Measurements from ENCODE around the gene MED27.
"Not testable (repeated sequence)": the region's sequence is repeated elsewhere in the genome, so short reads cannot be mapped to it uniquely, and the experiment has no call there.

MED27 gene

DNA sequence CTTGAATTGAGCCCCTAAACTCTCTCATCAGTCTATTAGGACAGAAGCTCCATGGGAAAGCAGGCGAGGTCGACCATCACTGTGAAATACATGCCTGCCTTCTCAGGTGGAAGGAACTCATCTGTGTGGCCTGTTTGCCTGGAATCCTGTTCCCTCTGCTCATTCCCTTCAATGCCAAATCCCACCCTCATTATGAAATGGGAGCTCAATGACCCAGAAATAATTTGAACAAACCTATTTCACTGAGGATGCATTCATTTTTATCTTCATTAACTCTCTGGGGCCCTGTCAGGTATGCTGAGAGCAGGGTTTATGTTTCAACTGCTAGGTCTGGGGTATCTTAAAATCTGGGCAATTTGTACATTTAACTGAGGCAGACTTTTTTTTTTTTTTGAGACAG is 142.2 kb downstream of the MED27 start:
- Mint-ChIP-seq H3K9me3 (no peaks in the 10 kb centered on the region), H3K27ac (no peak overlapping the region), H3K27me3 (no peaks in the 10 kb centered on the region), H3K4me3 (no peak overlapping the region), H3K36me3 (peaks cover 71% of the 10 kb centered on the region), H3K4me1 (peaks cover 10% of the 10 kb centered on the region)
- ATAC-seq, result no peak

GRCh38 chr9:131936929-131937328 is 142.7 kb downstream of the MED27 start:
- Mint-ChIP-seq H3K9me3 (no peaks in the 10 kb centered on the region), H3K27me3 (no peaks in the 10 kb centered on the region), H3K27ac (no peak overlapping the region), H3K4me3 (no peak overlapping the region), H3K4me1 (peaks cover 13% of the 10 kb centered on the region), H3K36me3 (peaks cover 71% of the 10 kb centered on the region)
- no peak for ATAC-seq

GRCh38 chr9:131934673-131935072 is 145.0 kb downstream of the MED27 start:
- H3K27me3 Mint-ChIP-seq, result no peaks in the 10 kb centered on the region
- H3K36me3 Mint-ChIP-seq, result peaks cover 91% of the 10 kb centered on the region
- ATAC-seq, result no peak

DNA sequence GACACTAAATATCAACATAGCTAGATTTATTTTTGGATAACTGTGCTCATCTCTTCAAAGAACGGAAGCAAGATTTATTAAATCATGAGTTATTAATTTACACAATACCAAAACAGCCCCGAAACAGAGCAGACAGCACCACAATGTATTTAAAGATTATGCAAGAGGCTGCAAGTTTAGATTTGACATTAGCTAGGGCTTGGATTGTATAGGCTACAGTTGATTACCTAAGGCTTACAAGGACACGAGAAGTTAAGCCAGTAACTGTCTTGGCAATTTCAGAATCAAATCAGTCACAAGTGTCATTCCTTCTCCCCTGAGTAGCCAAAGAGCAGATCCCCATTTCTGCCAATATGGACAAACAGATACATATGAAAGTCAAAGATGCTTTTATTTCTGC is 152.6 kb downstream of the MED27 start:
- H3K36me3 Mint-ChIP-seq, result peaks cover 45% of the 10 kb centered on the region
- no peak for ATAC-seq
- H3K27me3 Mint-ChIP-seq, result no peaks in the 10 kb centered on the region
- no peaks in the 10 kb centered on the region for H3K9me3 Mint-ChIP-seq
- H3K27ac Mint-ChIP-seq, result no peak overlapping the region
- H3K4me1 Mint-ChIP-seq, result peaks cover 10% of the 10 kb centered on the region
- H3K4me3 Mint-ChIP-seq, result no peak overlapping the region

More at GRCh38 chr9:131934673-131935072, 145.0 kb downstream of the MED27 start:
- H3K4me1 Mint-ChIP-seq, result peaks cover 13% of the 10 kb centered on the region
- H3K4me3 Mint-ChIP-seq, result no peak overlapping the region
- H3K27ac Mint-ChIP-seq, result no peak overlapping the region
- no peaks in the 10 kb centered on the region for H3K9me3 Mint-ChIP-seq

- H3K4me1 Mint-ChIP-seq, result peaks cover 10% of the 10 kb centered on the region
- H3K27ac Mint-ChIP-seq, result no peak overlapping the region
- H3K36me3 Mint-ChIP-seq, result peaks cover 41% of the 10 kb centered on the region
- no peaks in the 10 kb centered on the region for H3K27me3 Mint-ChIP-seq
- no peaks in the 10 kb centered on the region for H3K9me3 Mint-ChIP-seq
- no peak for ATAC-seq
- no peak overlapping the region for H3K4me3 Mint-ChIP-seq
Measured at GRCh38 chr9:131926360-131926922, 153.2 kb downstream of the MED27 start.

GRCh38 chr9:131925677-131926177 is 153.9 kb downstream of the MED27 start:
- Mint-ChIP-seq H3K27me3 (no peaks in the 10 kb centered on the region), H3K36me3 (peaks cover 41% of the 10 kb centered on the region), H3K9me3 (no peaks in the 10 kb centered on the region), H3K4me1 (peaks cover 15% of the 10 kb centered on the region), H3K27ac (no peak overlapping the region), H3K4me3 (no peak overlapping the region)
- ATAC-seq, result no peak

GRCh38 chr9:131923766-131924165 is 155.9 kb downstream of the MED27 start:
- Mint-ChIP-seq H3K27ac (no peak overlapping the region), H3K36me3 (peaks cover 36% of the 10 kb centered on the region), H3K9me3 (no peaks in the 10 kb centered on the region)

GRCh38 chr9:131923132-131923671 is 156.5 kb downstream of the MED27 start:
- peaks cover 24% of the 10 kb centered on the region for H3K4me1 Mint-ChIP-seq
- peaks cover 32% of the 10 kb centered on the region for H3K36me3 Mint-ChIP-seq
- no peak overlapping the region for H3K27ac Mint-ChIP-seq
- H3K4me3 Mint-ChIP-seq, result no peak overlapping the region
- no peaks in the 10 kb centered on the region for H3K9me3 Mint-ChIP-seq
- no peaks in the 10 kb centered on the region for H3K27me3 Mint-ChIP-seq
- no peak for ATAC-seq

More at GRCh38 chr9:131923766-131924165, 155.9 kb downstream of the MED27 start:
- H3K4me1 Mint-ChIP-seq, result peaks cover 24% of the 10 kb centered on the region
- no peak overlapping the region for H3K4me3 Mint-ChIP-seq
- H3K27me3 Mint-ChIP-seq, result no peaks in the 10 kb centered on the region
- ATAC-seq, result no peak

- Mint-ChIP-seq H3K36me3 (peaks cover 34% of the 10 kb centered on the region), H3K4me1 (peaks cover 24% of the 10 kb centered on the region)
- not testable (repeated sequence) for H3K27ac Mint-ChIP-seq, H3K9me3 Mint-ChIP-seq, H3K4me3 Mint-ChIP-seq, ATAC-seq, H3K27me3 Mint-ChIP-seq
Measured at GRCh38 chr9:131921635-131922034, 158.0 kb downstream of the MED27 start.

DNA sequence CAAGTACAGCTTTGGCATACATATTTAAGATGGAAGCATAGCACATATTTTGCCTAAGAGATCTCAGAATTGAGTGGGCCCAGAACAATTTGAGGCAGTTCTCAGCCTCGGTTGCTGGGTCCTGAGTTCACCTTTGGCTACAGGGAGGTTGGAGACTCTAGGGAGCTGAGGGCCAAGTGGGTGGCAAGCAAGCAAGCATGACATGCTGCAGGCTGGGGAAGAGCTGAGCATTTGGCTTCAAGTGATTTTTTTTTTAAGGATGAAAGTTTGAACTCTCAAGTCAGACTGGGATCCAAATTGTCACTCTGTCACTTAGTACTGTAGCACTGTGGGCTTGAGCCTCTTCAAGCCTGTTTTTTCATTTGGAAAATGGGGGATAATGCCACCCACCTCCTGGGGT is 160.5 kb downstream of the MED27 start:
- Mint-ChIP-seq H3K27ac (no peak overlapping the region), H3K27me3 (no peaks in the 10 kb centered on the region), H3K4me3 (no peak overlapping the region)

DNA sequence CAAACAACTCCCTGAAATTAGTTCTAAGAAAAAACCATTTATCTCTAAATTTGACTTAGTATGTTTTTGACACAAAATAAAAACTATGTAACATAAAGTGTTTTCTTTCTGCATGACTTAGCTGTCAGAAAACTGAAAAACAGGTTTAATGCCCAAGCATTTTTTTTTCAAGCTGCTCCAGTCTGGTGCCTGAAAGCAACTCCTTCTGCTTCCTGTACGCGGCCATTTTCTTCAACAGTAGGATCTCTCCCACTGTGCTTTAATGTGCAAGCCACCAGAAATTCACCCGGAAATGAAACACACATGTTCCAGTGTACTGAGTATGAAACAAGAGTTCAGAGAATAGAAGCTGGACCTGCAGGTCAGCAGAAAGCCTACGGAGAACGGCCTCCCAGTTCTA is 161.2 kb downstream of the MED27 start:
- H3K27ac Mint-ChIP-seq, result no peak overlapping the region
- ATAC-seq, result no peak

More for the DNA sequence above, 160.5 kb downstream of the MED27 start:
- no peaks in the 10 kb centered on the region for H3K9me3 Mint-ChIP-seq
- no peak for ATAC-seq
- H3K36me3 Mint-ChIP-seq, result peaks cover 47% of the 10 kb centered on the region
- H3K4me1 Mint-ChIP-seq, result peaks cover 24% of the 10 kb centered on the region

DNA sequence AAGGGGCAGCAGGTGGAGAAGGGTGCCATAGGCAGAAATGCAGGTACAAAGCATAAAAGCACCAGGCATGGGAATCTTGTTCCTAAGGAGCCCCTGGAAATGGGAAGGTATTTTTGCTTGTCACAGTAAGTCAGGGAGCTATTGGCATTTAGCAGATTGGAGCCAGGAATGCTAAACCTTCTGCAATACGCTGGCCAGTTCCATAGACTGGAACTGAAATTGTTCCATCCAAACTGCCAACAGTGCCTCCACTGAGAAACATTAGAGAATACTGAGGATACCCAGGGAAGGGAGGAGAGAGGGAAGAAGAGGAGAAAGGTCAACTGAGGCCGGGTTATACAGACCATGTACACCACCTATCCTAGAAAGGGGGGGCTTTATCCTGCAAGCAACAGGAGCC is 162.7 kb downstream of the MED27 start:
- no peak for ATAC-seq
- H3K4me3 Mint-ChIP-seq, result no peak overlapping the region
- no peaks in the 10 kb centered on the region for H3K9me3 Mint-ChIP-seq
- peaks cover 55% of the 10 kb centered on the region for H3K36me3 Mint-ChIP-seq
- H3K27me3 Mint-ChIP-seq, result no peaks in the 10 kb centered on the region
- H3K4me1 Mint-ChIP-seq, result peaks cover 14% of the 10 kb centered on the region
- H3K27ac Mint-ChIP-seq, result no peak overlapping the region

More for the DNA sequence above, 161.2 kb downstream of the MED27 start:
- Mint-ChIP-seq H3K4me3 (no peak overlapping the region), H3K36me3 (peaks cover 50% of the 10 kb centered on the region), H3K9me3 (no peaks in the 10 kb centered on the region), H3K4me1 (peaks cover 20% of the 10 kb centered on the region), H3K27me3 (no peaks in the 10 kb centered on the region)

DNA sequence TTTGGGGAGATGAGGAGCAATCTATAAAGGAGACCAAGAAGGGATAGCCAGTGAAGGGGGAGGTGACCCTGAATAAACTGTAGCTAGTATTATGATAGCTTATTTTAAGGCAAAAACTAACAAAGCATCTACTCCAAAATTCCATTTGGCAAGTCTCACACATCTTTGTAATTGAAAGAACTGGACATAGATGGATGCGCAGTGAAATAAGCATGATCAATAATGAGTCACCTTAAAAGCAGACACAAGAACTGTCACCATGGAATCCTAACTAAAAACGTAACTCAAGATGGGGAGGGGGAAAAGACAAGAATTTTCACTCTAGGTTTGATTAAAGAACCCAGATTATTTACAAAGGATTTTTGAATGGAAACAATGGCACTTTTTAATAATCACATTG is 164.5 kb downstream of the MED27 start:
- Mint-ChIP-seq H3K9me3 (no peaks in the 10 kb centered on the region), H3K36me3 (peaks cover 39% of the 10 kb centered on the region), H3K27ac (no peak overlapping the region), H3K4me1 (peaks cover 4% of the 10 kb centered on the region), H3K27me3 (no peaks in the 10 kb centered on the region), H3K4me3 (no peak overlapping the region)
- ATAC-seq, result no peak

DNA sequence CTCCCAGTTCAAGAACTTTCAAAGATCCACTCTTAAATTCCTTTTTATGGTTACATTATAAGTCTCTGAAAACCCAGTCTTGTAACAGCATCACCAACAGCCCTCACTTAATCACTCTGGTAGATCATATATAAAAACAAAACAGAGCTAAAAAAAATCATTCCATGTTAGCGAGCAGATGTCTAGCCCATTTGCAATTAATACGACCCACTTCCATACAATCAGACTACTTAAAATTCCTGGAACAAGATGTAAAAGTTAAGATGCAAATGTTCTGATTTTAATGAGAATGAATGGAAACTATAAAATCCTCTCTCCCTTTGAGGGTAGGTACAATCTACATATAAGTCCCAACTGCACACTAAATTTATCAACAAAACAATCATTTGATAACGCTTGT is 167.0 kb downstream of the MED27 start:
- ATAC-seq, result no peak
- H3K27me3 Mint-ChIP-seq, result no peaks in the 10 kb centered on the region
- H3K36me3 Mint-ChIP-seq, result peaks cover 39% of the 10 kb centered on the region
- H3K4me3 Mint-ChIP-seq, result no peak overlapping the region
- H3K4me1 Mint-ChIP-seq, result no peaks in the 10 kb centered on the region
- H3K9me3 Mint-ChIP-seq, result no peaks in the 10 kb centered on the region
- H3K27ac Mint-ChIP-seq, result no peak overlapping the region

DNA sequence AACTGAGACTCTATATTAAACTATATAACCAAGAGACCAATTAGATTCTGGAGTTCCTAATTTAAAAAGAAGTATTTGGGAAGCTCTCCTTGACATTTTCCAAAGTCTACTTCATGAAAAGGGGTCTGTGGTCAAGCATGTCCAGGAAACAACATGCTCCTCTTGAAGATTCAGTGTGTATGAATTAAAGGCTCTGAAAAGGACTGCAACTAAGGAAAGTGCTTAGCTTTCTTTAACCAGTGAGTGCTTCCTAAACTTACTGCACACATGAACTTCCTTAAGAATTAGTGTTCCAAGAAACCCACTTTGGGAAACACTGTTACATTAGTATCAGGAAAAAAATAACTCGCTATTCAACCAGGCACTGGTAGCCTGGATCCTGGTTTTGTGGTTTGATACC is 167.6 kb downstream of the MED27 start:
- no peak overlapping the region for H3K4me3 Mint-ChIP-seq
- H3K27ac Mint-ChIP-seq, result no peak overlapping the region
- peaks cover 34% of the 10 kb centered on the region for H3K36me3 Mint-ChIP-seq
- no peaks in the 10 kb centered on the region for H3K4me1 Mint-ChIP-seq
- H3K9me3 Mint-ChIP-seq, result no peaks in the 10 kb centered on the region
- no peak for ATAC-seq
- no peaks in the 10 kb centered on the region for H3K27me3 Mint-ChIP-seq

- peaks cover 33% of the 10 kb centered on the region for H3K36me3 Mint-ChIP-seq
- no peaks in the 10 kb centered on the region for H3K9me3 Mint-ChIP-seq
- no peaks in the 10 kb centered on the region for H3K27me3 Mint-ChIP-seq
- no peak overlapping the region for H3K4me3 Mint-ChIP-seq
- no peak overlapping the region for H3K27ac Mint-ChIP-seq
- ATAC-seq, result no peak
- H3K4me1 Mint-ChIP-seq, result no peaks in the 10 kb centered on the region
Measured at GRCh38 chr9:131910572-131910971, 169.1 kb downstream of the MED27 start.
